ENCODE measurements around the gene HOXC10.

GRCh38 chr12:53994009-53994263 is 9.0 kb downstream of the HOXC10 start:
- TF ChIP-seq EZH2 (IDR thresholded peaks at IDR 0.05; ENCODE audit: low read depth, unreplicated experiment), result no peak
- no peak for TF ChIP-seq CTCF (conservative IDR thresholded peaks at IDR 0.05; ENCODE audit: low read depth in 2 of 2)
- no peak for TF ChIP-seq POLR2AphosphoS5 (IDR thresholded peaks at IDR 0.05; ENCODE audit: low read depth)

Data from GM23338 (cell line).